Testis (tissue), 3 donors: Measurements from ENCODE around the gene SOST. TPM values are rescaled to one million over a fixed set of nuclear protein-coding genes. Genes with fewer than 3 reads are reported as not detected.

Source experiments
- DNase-seq: peaks from one replicate; pipeline ENCODE4 v3.0.0-alpha.2; 2019
- H3K27ac ChIP-seq, 2 donors: fragments of 200-600 bp; sonication (generic); one replicate each; pipeline ENCODE4 v1.5.1; 2019
- H3K27me3 ChIP-seq: fragments of 200-600 bp; sonication (generic); one replicate; pipeline ENCODE4 v1.5.1; 2019
- H3K36me3 ChIP-seq: fragments of 200-600 bp; sonication (generic); one replicate; pipeline ENCODE4 v1.5.1; 2017; ENCODE audit warnings: low read depth; ENCODE audit errors: missing control alignments
- H3K4me1 ChIP-seq: fragments of 200-600 bp; sonication (generic); one replicate; pipeline ENCODE4 v1.5.1; 2019
- H3K4me3 ChIP-seq, 2 donors: fragments of 200-600 bp; sonication (generic); one replicate each; pipeline ENCODE4 v1.5.1; 2017 to 2019
- H3K9me3 ChIP-seq: fragments of 200-600 bp; sonication (generic); one replicate; pipeline ENCODE4 v1.5.1; 2017
- POLR2A ChIP-seq: fragments of 450-650 bp; IDR thresholded peaks from one replicate; pipeline ENCODE4 v1.6.1; 2017; ENCODE audit warnings: antibody characterized with exemption, mild to moderate bottlenecking, moderate library complexity
- WGBS, 2 donors: methylation state at CpG; one replicate each; pipeline ENCODE4 v1.1.5; 2018; 5-methylcytosine and 5-hydroxymethylcytosine counted together
- intact Hi-C: fragments of 100-400 bp; cut with DNase I; formaldehyde crosslinking; loops from one replicate; pipeline ENCODE4 v1.15.1; 2023; ENCODE audit warnings: low total_unique reads
- polyA plus RNA-seq: library from polyadenylated mRNA; stranded (reverse); fragments of 350-450 nt; fragmentation: Illumina TruSeq; extraction: RNeasy Lipid Tissue Mini Kit (QIAGEN cat#74804); gene quantifications from one replicate; pipeline ENCODE4 v1.2.3, GENCODE V29; 2014; ENCODE audit warnings: low read depth, low replicate concordance; ENCODE audit not compliant: insufficient read depth
- total RNA-seq, 2 donors: library from RNA; depleted of rRNA; stranded (reverse); fragments of >200 nt; gene quantifications; one replicate each; pipeline ENCODE4 v1.2.3, GENCODE V29; 2016
- TF ChIP-seq, protein P1 (sequence below), 3 experiments: fragments of 450-650 bp in 2 of 3; fragments of 200-600 bp in 1 of 3; sonication (generic) in 1 of 3; IDR thresholded peaks; one replicate each; pipeline ENCODE4 v1.5.1; 2016 to 2019; ENCODE audit warnings: antibody characterized with exemption in 3 of 3, mild to moderate bottlenecking in 2 of 3, moderate library complexity in 1 of 3

SOST gene
- total and polyA plus RNA-seq, 3 donors from 2014 or later, result 0.24 TPM; not detected in 2

DNA sequence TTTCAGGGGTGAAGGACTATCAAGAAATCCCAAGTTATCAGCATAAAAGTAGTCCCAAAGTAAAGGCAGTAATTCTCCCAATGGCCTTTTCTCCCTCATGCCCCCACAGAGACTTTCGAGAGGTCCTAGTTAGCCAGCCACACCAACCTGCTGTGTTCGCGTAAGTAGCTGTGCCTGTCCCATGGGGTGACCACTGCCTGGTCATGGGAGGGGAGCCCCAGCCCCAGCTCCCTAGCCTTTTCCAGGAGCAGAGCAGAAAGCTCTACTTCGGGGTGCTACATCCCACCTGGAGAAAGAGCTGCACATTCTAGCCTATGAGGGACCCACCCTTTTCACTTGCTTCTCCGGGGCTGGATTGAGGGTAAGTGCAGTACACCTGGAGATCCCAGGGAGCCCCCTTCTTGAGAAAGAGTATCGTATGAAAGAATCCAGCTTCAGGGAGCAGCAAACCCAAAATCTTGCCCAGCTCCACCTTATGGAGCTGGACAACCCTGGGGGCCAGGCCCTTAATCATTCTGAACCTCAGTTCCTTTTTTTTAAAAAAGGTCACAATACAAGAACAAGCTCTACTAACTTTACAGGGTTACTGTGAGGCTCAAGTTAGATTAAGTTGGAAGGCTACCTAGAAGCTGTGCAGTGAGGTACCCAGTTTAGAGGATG lies 8.6 kb upstream of the SOST start:
- intact Hi-C loops, result no loop called here
- no peak overlapping the region for H3K27ac ChIP-seq
- H3K9me3 ChIP-seq, result no peaks in the 10 kb centered on the region
- TF ChIP-seq, protein P1, sequence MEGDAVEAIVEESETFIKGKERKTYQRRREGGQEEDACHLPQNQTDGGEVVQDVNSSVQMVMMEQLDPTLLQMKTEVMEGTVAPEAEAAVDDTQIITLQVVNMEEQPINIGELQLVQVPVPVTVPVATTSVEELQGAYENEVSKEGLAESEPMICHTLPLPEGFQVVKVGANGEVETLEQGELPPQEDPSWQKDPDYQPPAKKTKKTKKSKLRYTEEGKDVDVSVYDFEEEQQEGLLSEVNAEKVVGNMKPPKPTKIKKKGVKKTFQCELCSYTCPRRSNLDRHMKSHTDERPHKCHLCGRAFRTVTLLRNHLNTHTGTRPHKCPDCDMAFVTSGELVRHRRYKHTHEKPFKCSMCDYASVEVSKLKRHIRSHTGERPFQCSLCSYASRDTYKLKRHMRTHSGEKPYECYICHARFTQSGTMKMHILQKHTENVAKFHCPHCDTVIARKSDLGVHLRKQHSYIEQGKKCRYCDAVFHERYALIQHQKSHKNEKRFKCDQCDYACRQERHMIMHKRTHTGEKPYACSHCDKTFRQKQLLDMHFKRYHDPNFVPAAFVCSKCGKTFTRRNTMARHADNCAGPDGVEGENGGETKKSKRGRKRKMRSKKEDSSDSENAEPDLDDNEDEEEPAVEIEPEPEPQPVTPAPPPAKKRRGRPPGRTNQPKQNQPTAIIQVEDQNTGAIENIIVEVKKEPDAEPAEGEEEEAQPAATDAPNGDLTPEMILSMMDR (IDR thresholded peaks at IDR 0.05), result no peak
- no peak for TF ChIP-seq POLR2A
- peaks cover 3% of the 10 kb centered on the region for H3K4me1 ChIP-seq
- 76 to 83% methylated on average over 6 of the region's 6 CpGs for WGBS, 2 donors
- no peak overlapping the region for H3K4me3 ChIP-seq
- H3K36me3 ChIP-seq, result no peaks in the 10 kb centered on the region
- DNase-seq, result no peak
- H3K27me3 ChIP-seq, result no peaks in the 10 kb centered on the region

DNA sequence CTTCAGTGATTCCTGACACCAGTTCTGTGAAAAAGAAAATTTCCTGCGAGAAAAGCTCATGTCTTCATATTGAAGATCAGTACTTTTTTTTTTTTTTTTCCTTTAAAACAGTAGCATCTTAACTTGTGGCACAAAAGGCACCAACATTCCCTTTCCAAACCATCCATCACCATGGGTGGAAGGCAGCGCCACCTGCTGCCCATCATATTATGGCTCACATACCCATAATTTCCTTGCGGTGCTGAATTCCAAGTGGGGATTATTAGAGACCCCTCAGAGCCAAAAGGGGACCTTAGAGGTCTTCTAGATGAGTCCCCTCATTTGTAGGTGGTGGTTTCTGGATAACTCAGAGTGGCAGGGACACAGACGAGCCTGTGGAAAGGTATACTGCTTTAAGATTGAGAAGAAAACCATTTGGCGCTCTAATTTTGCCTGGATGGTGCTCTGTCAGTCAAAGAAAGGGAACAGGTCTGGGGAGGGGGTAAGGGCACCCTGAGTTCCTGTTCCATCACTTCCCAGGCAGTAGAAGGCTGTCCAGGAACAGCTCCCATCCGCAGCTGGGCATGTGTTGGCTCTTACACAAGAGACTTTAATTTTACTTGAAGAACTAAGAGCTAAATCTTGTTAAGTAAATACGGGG lies 7.9 kb upstream of the SOST start:
- Histone ChIP-seq H3K4me3 (no peak overlapping the region), H3K36me3 (no peaks in the 10 kb centered on the region), H3K4me1 (peaks cover 3% of the 10 kb centered on the region), H3K9me3 (no peaks in the 10 kb centered on the region), H3K27me3 (no peaks in the 10 kb centered on the region), H3K27ac (no peak overlapping the region)
- TF ChIP-seq POLR2A, result no peak
- TF ChIP-seq, protein P1 (IDR thresholded peaks at IDR 0.05), result peak; percentile 50 to 91 (median 79)
- 54 to 58% methylated on average over 7 of the region's 7 CpGs for WGBS, 2 donors
- DNase-seq, result peak; percentile 83
- intact Hi-C loops, result no loop called here

DNA sequence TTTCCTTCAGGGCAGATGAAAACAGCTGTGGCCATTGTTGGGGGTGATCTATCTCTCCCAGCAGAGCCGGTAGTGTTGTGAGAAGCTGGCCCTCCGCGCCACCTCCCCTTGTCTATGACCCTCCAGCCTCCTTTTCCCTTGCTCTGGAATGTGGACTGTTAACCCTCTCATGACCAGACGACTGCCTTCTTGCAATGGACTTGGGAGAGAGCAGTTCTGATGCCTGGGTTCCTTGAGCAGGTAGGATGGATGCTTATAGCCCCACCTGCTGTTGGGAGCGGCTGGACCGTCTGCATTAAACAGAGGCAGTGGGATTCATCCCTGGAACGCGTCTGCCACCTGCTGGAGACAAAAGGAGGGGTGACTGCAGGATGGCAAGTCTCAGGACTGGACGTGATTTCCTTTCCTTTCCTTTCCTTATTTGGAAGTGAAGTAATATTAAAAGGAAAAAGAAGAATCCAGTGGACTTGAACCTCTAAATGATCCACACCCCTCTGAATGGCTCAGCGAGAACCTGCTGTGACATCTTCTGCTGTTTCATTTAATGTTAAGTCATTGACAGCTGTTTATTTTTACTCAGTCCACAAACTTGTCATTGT lies 1.8 kb upstream of the SOST start:
- intact Hi-C loops, result loop anchor here (2.0 kb wide), 1 partner anchor 66 kb away; no protein-coding TSS in a partner anchor
- Histone ChIP-seq H3K36me3 (no peaks in the 10 kb centered on the region), H3K9me3 (no peaks in the 10 kb centered on the region), H3K4me3 (no peak overlapping the region), H3K27ac (no peak overlapping the region), H3K4me1 (peaks cover 7% of the 10 kb centered on the region), H3K27me3 (no peaks in the 10 kb centered on the region)
- peak; percentile 95 for DNase-seq
- TF ChIP-seq POLR2A, result no peak
- TF ChIP-seq, protein P1 (IDR thresholded peaks at IDR 0.05), result peak; percentile 94 to 97 (median 95)
- WGBS, 2 donors, result 8 to 14% methylated on average over 10 of the region's 10 CpGs

DNA sequence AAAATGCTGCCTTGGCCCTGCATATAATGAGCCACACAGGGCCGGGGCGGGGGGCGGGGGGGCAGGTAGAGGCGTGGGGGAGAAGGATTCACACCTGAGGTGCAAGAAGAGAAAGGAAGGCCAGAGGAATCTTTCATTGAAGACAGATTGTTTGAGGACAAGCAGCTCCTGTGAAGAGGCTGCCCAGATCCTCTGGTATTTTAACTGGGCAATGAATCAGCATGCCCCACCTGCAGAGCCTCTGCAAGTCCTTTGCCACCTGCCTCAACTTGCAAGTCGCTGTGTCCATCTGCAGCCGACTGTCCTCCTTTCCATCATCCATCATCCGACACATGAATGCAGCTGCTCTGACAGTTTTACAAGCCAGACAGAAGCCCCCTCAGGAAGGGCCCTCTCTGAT lies 1.2 kb upstream of the SOST start:
- Histone ChIP-seq H3K27ac (no peak overlapping the region), H3K4me3 (no peak overlapping the region), H3K36me3 (no peaks in the 10 kb centered on the region), H3K4me1 (peaks cover 11% of the 10 kb centered on the region), H3K9me3 (no peaks in the 10 kb centered on the region), H3K27me3 (no peaks in the 10 kb centered on the region)
- intact Hi-C loops, result loop anchor here (2.0 kb wide), 1 partner anchor 65 kb away; no protein-coding TSS in a partner anchor
- TF ChIP-seq, protein P1 (IDR thresholded peaks at IDR 0.05), result no peak
- no peak for TF ChIP-seq POLR2A
- no peak for DNase-seq
- 63 to 68% methylated on average over 7 of the region's 7 CpGs for WGBS, 2 donors
